Measurements from ENCODE around the gene ST13. TPM values are rescaled to one million over a fixed set of nuclear protein-coding genes. Genes with fewer than 3 reads are reported as not detected.
A peak's percentile ranks its signal among the peaks of the same experiment; 100 is the strongest.

The ST13 gene
- total RNA-seq, 3 donors from 2014 or later = 162 to 248 (median 190) TPM

- intact Hi-C loops (cut with DNase I; ENCODE audit: low total_unique reads) = no loop called here
- TF ChIP-seq POLR2A (IDR thresholded peaks at IDR 0.05) (no peak), POLR2AphosphoS5 (IDR thresholded peaks at IDR 0.05) (no peak)
- TF ChIP-seq, protein P1, sequence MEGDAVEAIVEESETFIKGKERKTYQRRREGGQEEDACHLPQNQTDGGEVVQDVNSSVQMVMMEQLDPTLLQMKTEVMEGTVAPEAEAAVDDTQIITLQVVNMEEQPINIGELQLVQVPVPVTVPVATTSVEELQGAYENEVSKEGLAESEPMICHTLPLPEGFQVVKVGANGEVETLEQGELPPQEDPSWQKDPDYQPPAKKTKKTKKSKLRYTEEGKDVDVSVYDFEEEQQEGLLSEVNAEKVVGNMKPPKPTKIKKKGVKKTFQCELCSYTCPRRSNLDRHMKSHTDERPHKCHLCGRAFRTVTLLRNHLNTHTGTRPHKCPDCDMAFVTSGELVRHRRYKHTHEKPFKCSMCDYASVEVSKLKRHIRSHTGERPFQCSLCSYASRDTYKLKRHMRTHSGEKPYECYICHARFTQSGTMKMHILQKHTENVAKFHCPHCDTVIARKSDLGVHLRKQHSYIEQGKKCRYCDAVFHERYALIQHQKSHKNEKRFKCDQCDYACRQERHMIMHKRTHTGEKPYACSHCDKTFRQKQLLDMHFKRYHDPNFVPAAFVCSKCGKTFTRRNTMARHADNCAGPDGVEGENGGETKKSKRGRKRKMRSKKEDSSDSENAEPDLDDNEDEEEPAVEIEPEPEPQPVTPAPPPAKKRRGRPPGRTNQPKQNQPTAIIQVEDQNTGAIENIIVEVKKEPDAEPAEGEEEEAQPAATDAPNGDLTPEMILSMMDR (IDR thresholded peaks at IDR 0.05) = no peak
- no peak overlapping the region for H3K27ac ChIP-seq
Observed at GRCh38 chr22:40823426-40823825, 33.0 kb downstream of the ST13 start.

DNA sequence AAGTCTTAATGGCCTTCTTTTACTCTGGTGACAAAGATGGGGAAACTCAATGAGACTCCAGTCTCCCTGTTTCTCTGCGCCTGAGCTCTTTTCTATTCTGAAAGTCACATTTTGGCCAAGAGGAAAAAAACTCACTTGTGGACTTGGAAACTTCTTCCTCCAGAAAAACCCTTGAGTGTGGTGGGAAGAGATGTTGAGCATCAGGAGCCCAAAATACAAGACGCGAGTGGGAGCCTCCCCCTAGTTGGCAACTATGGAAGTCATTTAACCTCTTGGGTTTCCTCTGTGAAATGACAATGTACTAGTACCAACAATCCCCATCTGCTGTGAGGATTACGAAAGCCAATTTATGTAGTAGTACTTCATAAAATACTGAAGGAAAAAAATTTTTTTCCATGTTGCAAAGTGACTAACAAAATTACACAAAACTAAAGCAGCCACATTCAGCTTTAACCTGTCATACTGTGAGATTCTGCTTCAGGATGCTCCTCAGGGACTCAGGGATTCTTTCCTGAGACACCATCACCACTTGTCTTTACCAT is 36.8 kb downstream of the ST13 start:
- no peaks in the 10 kb centered on the region for H3K9me3 ChIP-seq
- intact Hi-C loops (cut with DNase I; ENCODE audit: low total_unique reads) = no loop called here
- H3K4me1 ChIP-seq = peaks cover 0 to 9% of the 10 kb centered on the region in 2 donors
- H3K27ac ChIP-seq = peak overlapping the region; percentile 80 to 87
- H3K36me3 ChIP-seq = no peaks in the 10 kb centered on the region
- no peaks in the 10 kb centered on the region for H3K27me3 ChIP-seq
- H3K4me3 ChIP-seq = peak overlapping the region; percentile 89 to 93 (median 91)
- no peak for DNase-seq (ENCODE audit: low spot score in 2 of 2)
- TF ChIP-seq, protein P1 (IDR thresholded peaks at IDR 0.05) = no peak
- TF ChIP-seq POLR2AphosphoS5 (IDR thresholded peaks at IDR 0.05) (no peak), POLR2A (IDR thresholded peaks at IDR 0.05) (no peak)

More at GRCh38 chr22:40823426-40823825, 33.0 kb downstream of the ST13 start:
- DNase-seq (ENCODE audit: low spot score in 2 of 2) = no peak
- Histone ChIP-seq H3K9me3 (no peaks in the 10 kb centered on the region), H3K4me3 (no peak overlapping the region), H3K36me3 (no peaks in the 10 kb centered on the region), H3K4me1 (peaks cover 0 to under 1% of the 10 kb centered on the region in 2 donors), H3K27me3 (no peaks in the 10 kb centered on the region)

DNA sequence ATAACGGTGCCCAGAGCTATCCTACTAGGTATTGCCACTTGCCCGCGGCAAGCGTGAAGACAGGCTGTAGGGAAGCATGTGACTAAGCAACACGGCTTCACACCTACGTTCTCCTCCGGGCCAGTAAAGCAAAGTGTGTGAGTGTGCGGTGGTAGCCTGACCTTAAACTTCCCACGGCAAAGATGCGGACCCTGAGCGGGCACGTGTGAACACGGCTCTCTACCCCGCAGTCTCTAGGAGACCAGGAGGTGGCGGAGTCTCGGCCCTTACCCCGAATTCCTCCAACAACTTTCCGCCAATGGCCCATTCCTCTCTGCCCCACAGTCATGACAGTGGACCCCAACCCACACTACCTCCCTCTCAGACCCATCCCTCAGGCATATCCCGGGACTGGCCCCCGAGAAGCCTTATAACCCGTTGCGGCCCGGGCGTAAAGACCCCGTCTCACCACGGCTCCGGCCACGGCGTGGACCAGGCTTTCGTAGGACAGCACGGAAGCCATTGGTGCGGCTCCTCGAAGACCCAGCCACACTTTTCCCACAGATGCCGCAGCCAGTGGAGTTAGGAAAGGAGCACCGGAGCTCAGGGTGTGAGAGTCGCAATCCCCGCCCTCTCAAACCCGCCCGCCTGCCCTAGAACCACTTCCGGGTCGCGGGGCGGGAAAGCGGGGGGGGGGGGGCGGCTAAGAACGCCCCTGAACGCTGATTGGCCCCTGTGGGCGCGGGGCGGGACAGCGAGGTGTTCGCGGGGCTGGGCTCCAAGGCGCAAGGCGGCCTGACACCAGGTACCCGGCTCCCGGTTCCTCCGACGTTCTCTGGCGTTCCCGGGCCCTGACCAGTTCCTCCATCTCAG is 37.5 kb downstream of the ST13 start, which contains the start of gene SLC25A17:
Gene SLC25A17, minus strand, starts transcription at position 600 of the 852 bp plus-strand sequence. Its CDS starts 98 bp downstream, at position 502.
- peak; percentile 87 to 91 for DNase-seq (ENCODE audit: low spot score in 2 of 2)
- Histone ChIP-seq H3K36me3 (no peaks in the 10 kb centered on the region), H3K9me3 (no peaks in the 10 kb centered on the region), H3K27ac (peak within 1 kb of the TSS; percentile 80 to 87), H3K4me1 (peaks cover 0 to 9% of the 10 kb centered on the region in 2 donors), H3K27me3 (no peaks in the 10 kb centered on the region), H3K4me3 (peak within 1 kb of the TSS; percentile 89 to 93 (median 91))
- TF ChIP-seq POLR2AphosphoS5 (IDR thresholded peaks at IDR 0.05) (peak; percentile 11 to 69 (median 66)), POLR2A (IDR thresholded peaks at IDR 0.05) (no peak)
- TF ChIP-seq, protein P1 (IDR thresholded peaks at IDR 0.05) = peak in 2 of 3 donors; percentile 30 to 35
- intact Hi-C loops (cut with DNase I; ENCODE audit: low total_unique reads) = no loop called here

DNA sequence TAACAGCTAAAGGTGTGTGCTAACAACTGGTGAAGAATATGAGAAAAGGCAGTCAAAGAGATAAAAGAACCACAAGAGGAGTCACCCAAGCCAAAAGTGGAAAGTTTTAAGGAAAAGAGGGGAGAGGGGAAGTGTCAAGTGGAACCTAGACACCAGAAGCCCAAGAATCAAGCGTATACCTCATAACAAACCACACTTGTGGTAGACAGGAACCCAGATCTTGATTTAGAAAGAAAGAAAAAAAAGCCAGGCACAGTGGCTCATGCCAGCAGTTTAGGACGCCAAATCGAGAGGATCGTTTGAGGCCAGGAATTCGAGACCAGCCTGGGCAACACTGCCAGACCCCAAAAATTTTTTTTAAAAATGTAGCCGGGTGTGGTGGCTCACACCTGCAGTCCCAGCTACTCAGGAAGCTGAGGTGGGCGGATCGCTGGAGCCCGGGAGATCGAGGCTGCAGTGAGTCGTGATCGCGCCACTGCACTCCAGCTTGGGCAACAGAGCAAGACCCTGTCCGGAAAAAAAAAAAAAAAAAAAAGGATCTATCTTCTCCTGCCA is 38.2 kb downstream of the ST13 start:
- no peak for TF ChIP-seq POLR2A (IDR thresholded peaks at IDR 0.05)
- TF ChIP-seq, protein P1 (IDR thresholded peaks at IDR 0.05) = no peak
- TF ChIP-seq POLR2AphosphoS5 (IDR thresholded peaks at IDR 0.05) = no peak
- intact Hi-C loops (cut with DNase I; ENCODE audit: low total_unique reads) = no loop called here
- no peaks in the 10 kb centered on the region for H3K27me3 ChIP-seq
- no peaks in the 10 kb centered on the region for H3K9me3 ChIP-seq
- H3K4me3 ChIP-seq = peak overlapping the region; percentile 89 to 93 (median 91)
- no peaks in the 10 kb centered on the region for H3K36me3 ChIP-seq
- peaks cover 0 to 9% of the 10 kb centered on the region in 2 donors for H3K4me1 ChIP-seq
- no peak overlapping the region for H3K27ac ChIP-seq
- no peak for DNase-seq (ENCODE audit: low spot score in 2 of 2)
